ENCODE measurements around the gene TMEM19. TPM values are rescaled to one million over a fixed set of nuclear protein-coding genes. Genes with fewer than 3 reads are reported as not detected.

Gene TMEM19
- total RNA-seq, 1 experiment from 2014 or later: 29.6 TPM

DNA sequence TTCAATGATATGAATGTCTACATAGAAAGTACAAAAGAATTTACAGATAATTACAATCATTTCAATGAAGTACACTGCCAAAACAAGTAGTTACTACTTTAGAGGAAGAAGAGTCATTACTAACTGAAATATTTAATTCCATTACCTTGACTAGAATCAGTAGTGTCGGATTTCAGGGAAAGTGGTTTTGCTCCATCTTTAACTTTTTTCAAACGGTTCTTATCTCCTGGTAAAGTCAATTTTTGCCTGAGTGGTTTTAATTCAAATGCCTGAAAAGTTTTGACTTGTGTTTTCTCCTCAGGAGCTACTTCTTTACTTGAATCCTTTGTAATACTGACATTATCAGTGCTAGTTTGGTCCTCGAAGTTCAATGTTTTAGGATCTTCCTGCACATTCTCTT is 29.1 kb upstream of the TMEM19 start:
- H3K27me3 Mint-ChIP-seq (ENCODE audit: unreplicated experiment): no peaks in the 10 kb centered on the region
- no peak overlapping the region for H3K4me3 Mint-ChIP-seq (ENCODE audit: low read depth, unreplicated experiment)
- peaks cover 7% of the 10 kb centered on the region for H3K4me1 Mint-ChIP-seq (ENCODE audit: low read depth, unreplicated experiment)
- CTCF ChIA-PET: no interaction called here
- no TSS peak for BruUV-seq (replicated peaks)
- TF ChIP-seq, protein P1, sequence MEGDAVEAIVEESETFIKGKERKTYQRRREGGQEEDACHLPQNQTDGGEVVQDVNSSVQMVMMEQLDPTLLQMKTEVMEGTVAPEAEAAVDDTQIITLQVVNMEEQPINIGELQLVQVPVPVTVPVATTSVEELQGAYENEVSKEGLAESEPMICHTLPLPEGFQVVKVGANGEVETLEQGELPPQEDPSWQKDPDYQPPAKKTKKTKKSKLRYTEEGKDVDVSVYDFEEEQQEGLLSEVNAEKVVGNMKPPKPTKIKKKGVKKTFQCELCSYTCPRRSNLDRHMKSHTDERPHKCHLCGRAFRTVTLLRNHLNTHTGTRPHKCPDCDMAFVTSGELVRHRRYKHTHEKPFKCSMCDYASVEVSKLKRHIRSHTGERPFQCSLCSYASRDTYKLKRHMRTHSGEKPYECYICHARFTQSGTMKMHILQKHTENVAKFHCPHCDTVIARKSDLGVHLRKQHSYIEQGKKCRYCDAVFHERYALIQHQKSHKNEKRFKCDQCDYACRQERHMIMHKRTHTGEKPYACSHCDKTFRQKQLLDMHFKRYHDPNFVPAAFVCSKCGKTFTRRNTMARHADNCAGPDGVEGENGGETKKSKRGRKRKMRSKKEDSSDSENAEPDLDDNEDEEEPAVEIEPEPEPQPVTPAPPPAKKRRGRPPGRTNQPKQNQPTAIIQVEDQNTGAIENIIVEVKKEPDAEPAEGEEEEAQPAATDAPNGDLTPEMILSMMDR (IDR thresholded peaks at IDR 0.05; ENCODE audit: unreplicated experiment): no peak
- no peak for DNase-seq
- no peak overlapping the region for H3K27ac Mint-ChIP-seq (ENCODE audit: unreplicated experiment)
- no peaks in the 10 kb centered on the region for H3K9me3 Mint-ChIP-seq (ENCODE audit: low read depth, unreplicated experiment)
- intact Hi-C loops (cut with micrococcal nuclease; ENCODE audit: unreplicated experiment): no loop called here
- H3K36me3 Mint-ChIP-seq (ENCODE audit: insufficient read depth, unreplicated experiment): peaks cover 38% of the 10 kb centered on the region

DNA sequence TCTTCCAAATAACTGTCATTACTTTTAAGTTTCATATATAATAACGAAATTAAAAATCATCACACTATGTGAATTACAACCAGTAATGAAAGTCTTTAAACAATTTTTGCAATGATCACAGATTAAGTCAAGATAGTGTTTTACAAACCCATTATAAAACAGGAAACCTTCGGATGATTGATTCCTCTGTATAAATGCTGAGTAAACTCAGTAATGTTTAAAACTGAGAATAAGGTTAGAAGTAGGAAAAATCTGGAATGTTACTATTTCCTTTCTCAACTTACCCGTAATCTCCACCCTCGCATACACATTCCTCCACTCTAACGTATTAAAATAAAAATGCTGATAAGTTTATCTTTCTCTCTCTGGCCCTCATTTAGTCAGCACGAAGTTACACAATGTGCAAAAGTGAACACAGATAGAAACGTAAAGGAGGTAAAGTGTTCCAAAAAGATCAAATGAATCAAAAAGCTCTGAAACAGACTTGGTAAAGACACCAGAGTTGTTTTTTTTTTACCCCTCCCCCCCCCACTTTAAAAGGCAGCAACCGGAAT is 23.8 kb upstream of the TMEM19 start:
- no peak for DNase-seq
- peaks cover 74% of the 10 kb centered on the region for H3K36me3 Mint-ChIP-seq (ENCODE audit: insufficient read depth, unreplicated experiment)
- TF ChIP-seq, protein P1 (IDR thresholded peaks at IDR 0.05; ENCODE audit: unreplicated experiment): no peak
- peak overlapping the region; percentile 98 for H3K27ac Mint-ChIP-seq (ENCODE audit: unreplicated experiment)
- peaks cover 11% of the 10 kb centered on the region for H3K4me1 Mint-ChIP-seq (ENCODE audit: low read depth, unreplicated experiment)
- BruUV-seq (replicated peaks): no TSS peak
- H3K9me3 Mint-ChIP-seq (ENCODE audit: low read depth, unreplicated experiment): no peaks in the 10 kb centered on the region
- peak overlapping the region; percentile 97 for H3K4me3 Mint-ChIP-seq (ENCODE audit: low read depth, unreplicated experiment)
- H3K27me3 Mint-ChIP-seq (ENCODE audit: unreplicated experiment): no peaks in the 10 kb centered on the region
- CTCF ChIA-PET: interaction anchor here (2.6 to 2.9 kb wide), 2 partner anchors 23 to 85 kb away, joined by 9 to 27 read pairs; no protein-coding TSS in a partner anchor
- intact Hi-C loops (cut with micrococcal nuclease; ENCODE audit: unreplicated experiment): loop anchor here (5.0 kb wide), 1 partner anchor 175 kb away; the partner anchor contains the start of gene TBC1D15

DNA sequence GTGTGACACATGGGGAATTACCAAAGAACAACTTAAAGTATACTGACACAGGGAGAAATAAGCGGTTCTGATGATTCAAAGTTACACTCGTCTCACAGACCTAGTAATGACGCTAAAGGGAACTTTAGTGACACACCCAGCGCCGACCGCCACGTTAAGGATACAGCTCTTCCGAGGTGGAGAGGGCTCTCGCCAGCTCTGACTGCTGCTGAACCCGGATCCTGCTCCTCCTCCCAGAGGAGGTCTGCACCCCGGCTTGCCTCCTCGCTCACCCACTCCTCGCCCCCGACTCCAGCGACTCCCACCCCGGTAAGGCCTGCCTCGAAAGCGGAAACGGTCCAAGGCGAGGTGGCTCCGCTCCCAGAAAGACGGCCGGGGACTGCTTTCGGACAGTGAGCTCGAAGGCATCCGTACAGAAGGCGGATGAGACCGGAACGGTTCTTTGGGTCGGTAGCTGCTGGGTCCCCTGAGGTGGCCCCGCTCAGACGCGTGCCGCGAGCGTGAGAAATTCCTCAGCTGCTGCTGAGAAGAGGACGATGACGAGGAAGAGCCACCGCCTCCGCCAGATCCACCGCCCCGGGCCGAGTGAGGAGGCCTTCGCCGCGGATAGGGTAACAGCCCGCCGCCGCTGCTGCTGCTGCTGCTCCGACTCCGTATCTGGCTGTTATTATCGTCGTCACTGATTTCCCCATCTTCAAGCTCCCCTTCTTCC is 22.9 kb upstream of the TMEM19 start:
- peaks cover 69% of the 10 kb centered on the region for H3K36me3 Mint-ChIP-seq (ENCODE audit: insufficient read depth, unreplicated experiment)
- CTCF ChIA-PET: interaction anchor here (1.0 to 2.9 kb wide), 5 partner anchors 22 to 117 kb away, joined by 3 to 27 read pairs (median 4); partner anchors contain the start of gene RAB21
- peaks cover 2% of the 10 kb centered on the region for H3K9me3 Mint-ChIP-seq (ENCODE audit: low read depth, unreplicated experiment)
- TF ChIP-seq, protein P1 (IDR thresholded peaks at IDR 0.05; ENCODE audit: unreplicated experiment): no peak
- no peaks in the 10 kb centered on the region for H3K27me3 Mint-ChIP-seq (ENCODE audit: unreplicated experiment)
- TSS peak; percentile 59 for BruUV-seq (replicated peaks)
- DNase-seq: peak; percentile 57
- peak overlapping the region; percentile 97 for H3K4me3 Mint-ChIP-seq (ENCODE audit: low read depth, unreplicated experiment)
- H3K4me1 Mint-ChIP-seq (ENCODE audit: low read depth, unreplicated experiment): peaks cover 17% of the 10 kb centered on the region
- intact Hi-C loops (cut with micrococcal nuclease; ENCODE audit: unreplicated experiment): loop anchor here (5.0 kb wide), 1 partner anchor 174 kb away; the partner anchor contains the start of gene TBC1D15
- H3K27ac Mint-ChIP-seq (ENCODE audit: unreplicated experiment): peak overlapping the region; percentile 98

DNA sequence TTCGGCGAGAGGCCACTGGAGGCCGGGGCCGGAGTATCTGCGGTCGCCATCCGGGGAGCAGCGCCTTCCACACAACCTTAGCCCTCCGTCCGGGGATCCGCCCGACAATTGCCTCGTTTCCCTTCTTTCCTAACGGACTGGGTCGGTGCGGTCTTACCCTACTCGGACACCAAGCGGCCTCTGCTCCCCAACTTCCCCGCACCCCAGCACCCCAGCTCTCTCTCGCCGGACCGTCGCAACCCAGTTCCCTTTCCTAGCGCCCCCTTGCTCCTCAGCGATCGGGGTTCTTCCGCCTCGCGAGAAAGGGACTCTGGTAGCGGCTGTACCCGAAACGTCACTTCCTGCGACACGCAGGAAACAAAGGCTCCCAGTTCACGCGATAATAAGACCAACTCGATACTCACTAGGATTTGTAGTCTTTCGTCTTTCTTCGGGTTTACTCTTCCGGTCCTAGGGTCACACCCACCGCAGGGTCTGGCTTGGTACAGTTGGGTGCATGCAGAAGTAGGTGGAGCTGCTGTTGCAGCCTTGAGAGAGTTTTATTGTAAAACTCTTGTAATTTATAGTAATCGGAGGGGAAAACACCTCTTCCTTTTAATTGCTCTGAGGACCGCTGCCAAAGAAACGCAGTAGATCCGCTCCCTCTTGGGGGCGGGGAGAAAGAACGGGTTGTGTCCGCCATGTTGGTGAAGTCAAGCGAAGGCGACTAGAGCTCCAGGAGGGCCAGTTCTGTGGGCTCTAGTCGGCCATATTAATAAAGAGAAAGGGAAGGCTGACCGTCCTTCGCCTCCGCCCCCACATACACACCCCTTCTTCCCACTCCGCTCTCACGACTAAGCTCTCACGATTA is 22.1 kb upstream of the TMEM19 start, which contains the start of the genes THAP2 and ZFC3H1:
TSS of gene THAP2 (plus strand) at position 741 of the 850 bp plus-strand sequence. CDS start 209 bp downstream, outside the sequence.
TSS of gene ZFC3H1 (minus strand) at position 288 of the 850 bp plus-strand sequence. CDS start at position 50, 238 bp downstream.
- Mint-ChIP-seq H3K27ac (ENCODE audit: unreplicated experiment) (peak within 1 kb of the TSS; percentile 98), H3K27me3 (ENCODE audit: unreplicated experiment) (no peaks in the 10 kb centered on the region), H3K4me1 (ENCODE audit: low read depth, unreplicated experiment) (peaks cover 17% of the 10 kb centered on the region), H3K4me3 (ENCODE audit: low read depth, unreplicated experiment) (peak within 1 kb of the TSS; percentile 97), H3K9me3 (ENCODE audit: low read depth, unreplicated experiment) (peaks cover 2% of the 10 kb centered on the region), H3K36me3 (ENCODE audit: insufficient read depth, unreplicated experiment) (peaks cover 61% of the 10 kb centered on the region)
- intact Hi-C loops (cut with micrococcal nuclease; ENCODE audit: unreplicated experiment): loop anchor here (1.0 to 5.0 kb wide), 2 partner anchors 84 to 174 kb away; partner anchors contain the start of gene TBC1D15
- peak; percentile 94 for DNase-seq
- no TSS peak for BruUV-seq (replicated peaks)
- CTCF ChIA-PET: interaction anchor here (0.6 to 2.9 kb wide), 9 partner anchors 15 to 177 kb away, joined by 3 to 27 read pairs (median 3); partner anchors contain the start of genes RAB21 and TMEM19
- TF ChIP-seq, protein P1 (IDR thresholded peaks at IDR 0.05; ENCODE audit: unreplicated experiment): peak; percentile 23

All from Calu3 (cell line).